SK-N-SH (cell line): Measurements from ENCODE around the gene SCN9A.

Experiments
- JUND ChIP-seq: IDR thresholded peaks from 2 replicates; pipeline ENCODE4 v1.4.0; 2012
- YY1 ChIP-seq: IDR thresholded peaks from 2 replicates; pipeline ENCODE4 v1.4.0; 2012; ENCODE audit warnings: low read depth, mild to moderate bottlenecking
- TF ChIP-seq, protein P1 (sequence below): fragments of 200-600 bp; sonication (generic); IDR thresholded peaks from 2 replicates; pipeline ENCODE4 v1.6.1; 2017; ENCODE audit warnings: antibody characterized with exemption, mild to moderate bottlenecking, moderate library complexity
- TF ChIP-seq, protein P2 (sequence below): fragments of 150-350 bp; IDR thresholded peaks from 2 replicates; pipeline ENCODE4 v1.6.1; 2017; ENCODE audit warnings: antibody characterized with exemption, low read length, low read depth, borderline replicate concordance

DNA sequence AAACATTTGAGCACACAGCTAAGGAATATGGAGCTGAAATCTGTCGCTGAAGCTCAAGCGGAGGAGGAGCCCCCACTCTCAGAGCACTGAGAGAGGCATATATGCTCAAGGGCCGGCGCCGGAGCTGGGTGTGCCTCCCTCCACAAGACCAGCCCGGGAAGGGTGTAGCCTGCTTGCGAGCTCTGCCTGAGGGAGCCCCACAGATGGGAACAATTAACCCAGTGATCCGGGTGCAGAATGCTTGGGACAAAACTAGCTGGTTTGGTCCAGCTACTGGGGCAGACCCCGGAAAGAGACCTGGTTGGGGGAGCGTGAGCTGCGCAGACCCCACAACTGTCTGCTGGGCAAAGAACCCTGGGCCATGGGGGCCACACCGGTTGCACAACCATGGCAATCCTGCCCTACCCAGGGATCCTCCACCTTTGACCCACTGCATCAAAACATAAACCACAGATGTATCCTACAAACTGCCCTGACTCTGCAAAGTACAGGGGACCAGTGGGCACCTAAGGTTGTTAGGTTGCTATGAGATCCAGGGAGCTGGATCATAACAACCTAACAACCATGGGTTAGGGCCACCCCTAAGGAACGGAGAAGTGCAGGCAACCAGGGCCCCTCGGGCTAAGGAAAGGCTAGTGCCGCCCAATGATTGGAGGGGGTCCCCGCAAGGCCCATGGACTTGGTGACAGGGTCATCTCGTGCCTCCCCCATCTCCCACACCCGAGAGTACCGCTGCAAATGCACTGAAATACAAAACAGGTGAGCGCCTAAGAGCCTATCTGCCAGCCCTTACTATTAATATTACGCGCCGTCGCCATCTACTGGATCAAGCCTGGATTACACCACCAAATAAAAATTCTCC is 194.6 kb downstream of the SCN9A start:
- TF ChIP-seq, protein P1, sequence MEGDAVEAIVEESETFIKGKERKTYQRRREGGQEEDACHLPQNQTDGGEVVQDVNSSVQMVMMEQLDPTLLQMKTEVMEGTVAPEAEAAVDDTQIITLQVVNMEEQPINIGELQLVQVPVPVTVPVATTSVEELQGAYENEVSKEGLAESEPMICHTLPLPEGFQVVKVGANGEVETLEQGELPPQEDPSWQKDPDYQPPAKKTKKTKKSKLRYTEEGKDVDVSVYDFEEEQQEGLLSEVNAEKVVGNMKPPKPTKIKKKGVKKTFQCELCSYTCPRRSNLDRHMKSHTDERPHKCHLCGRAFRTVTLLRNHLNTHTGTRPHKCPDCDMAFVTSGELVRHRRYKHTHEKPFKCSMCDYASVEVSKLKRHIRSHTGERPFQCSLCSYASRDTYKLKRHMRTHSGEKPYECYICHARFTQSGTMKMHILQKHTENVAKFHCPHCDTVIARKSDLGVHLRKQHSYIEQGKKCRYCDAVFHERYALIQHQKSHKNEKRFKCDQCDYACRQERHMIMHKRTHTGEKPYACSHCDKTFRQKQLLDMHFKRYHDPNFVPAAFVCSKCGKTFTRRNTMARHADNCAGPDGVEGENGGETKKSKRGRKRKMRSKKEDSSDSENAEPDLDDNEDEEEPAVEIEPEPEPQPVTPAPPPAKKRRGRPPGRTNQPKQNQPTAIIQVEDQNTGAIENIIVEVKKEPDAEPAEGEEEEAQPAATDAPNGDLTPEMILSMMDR: peak; percentile 64
- TF ChIP-seq JUND (no peak), YY1 (no peak)
- TF ChIP-seq, protein P2, sequence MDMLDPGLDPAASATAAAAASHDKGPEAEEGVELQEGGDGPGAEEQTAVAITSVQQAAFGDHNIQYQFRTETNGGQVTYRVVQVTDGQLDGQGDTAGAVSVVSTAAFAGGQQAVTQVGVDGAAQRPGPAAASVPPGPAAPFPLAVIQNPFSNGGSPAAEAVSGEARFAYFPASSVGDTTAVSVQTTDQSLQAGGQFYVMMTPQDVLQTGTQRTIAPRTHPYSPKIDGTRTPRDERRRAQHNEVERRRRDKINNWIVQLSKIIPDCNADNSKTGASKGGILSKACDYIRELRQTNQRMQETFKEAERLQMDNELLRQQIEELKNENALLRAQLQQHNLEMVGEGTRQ: no peak
